HL-60 (cell line): ENCODE measurements around the gene UTP14C.

ENCODE experiments used
- DNase-seq, 2 experiments: peaks; one replicate each; pipeline ENCODE4 v3.0.0-alpha.2; 2010 to 2020; ENCODE audit warnings: low read depth in 1 of 2, low spot score in 1 of 2
- H3K27ac ChIP-seq: fragments of 250-450 bp; sonication (Bioruptor Pico); replicated peaks from 2 replicates; pipeline ENCODE4 v1.5.1; 2020; ENCODE audit warnings: mild to moderate bottlenecking, moderate library complexity
- H3K27me3 ChIP-seq: fragments of 250-450 bp; sonication (Bioruptor Pico); 2 replicates; pipeline ENCODE4 v1.5.1; 2021; ENCODE audit warnings: mild to moderate bottlenecking, moderate library complexity; ENCODE audit not compliant: insufficient read depth, poor library complexity, severe bottlenecking
- H3K4me3 ChIP-seq: replicated peaks from 2 replicates; pipeline ENCODE4 v1.5.1; 2011; ENCODE audit warnings: mild to moderate bottlenecking, control low read depth, low read length; ENCODE audit not compliant: insufficient read depth
- GABPA ChIP-seq: IDR thresholded peaks from 2 replicates; pipeline ENCODE4 v1.6.1; 2012; ENCODE audit warnings: low read depth
- POLR2AphosphoS5 ChIP-seq: IDR thresholded peaks from 2 replicates; pipeline ENCODE4 v1.6.1; 2012; ENCODE audit warnings: low read depth
- SPI1 ChIP-seq: IDR thresholded peaks from 2 replicates; pipeline ENCODE4 v1.6.1; 2012; ENCODE audit warnings: low read depth, mild to moderate bottlenecking, borderline replicate concordance
- TF ChIP-seq, protein P1 (sequence below): IDR thresholded peaks from 2 replicates; pipeline ENCODE4 v1.6.1; 2012; ENCODE audit warnings: low read depth; ENCODE audit not compliant: insufficient replicate concordance
- TF ChIP-seq, protein P2 (sequence below): IDR thresholded peaks from one replicate; pipeline ENCODE4 v1.5.1; 2011; ENCODE audit warnings: low read length, control low read depth, inconsistent platforms; ENCODE audit not compliant: insufficient read depth

Gene UTP14C

DNA sequence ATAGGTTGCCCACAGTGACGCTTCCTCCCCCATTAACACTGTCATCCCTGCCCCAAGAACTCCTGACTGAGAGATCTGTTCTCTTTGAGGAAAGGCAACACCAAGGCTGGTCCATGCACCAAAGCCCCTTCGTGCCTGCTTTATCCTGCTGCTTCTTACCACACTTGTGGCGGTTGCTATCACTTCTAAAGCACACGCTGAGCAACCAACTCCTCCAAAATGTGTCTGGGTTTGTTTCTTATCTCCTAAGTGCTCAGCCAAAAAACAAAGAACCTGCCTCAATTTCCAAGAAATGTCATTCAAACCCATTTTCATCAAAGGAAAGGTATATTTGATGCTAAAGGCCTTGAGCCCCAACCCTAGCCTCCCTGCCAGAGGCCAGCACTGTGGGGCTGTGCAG lies 27.9 kb upstream of the UTP14C start:
- DNase-seq, result no peak
- H3K4me3 ChIP-seq, result no peak overlapping the region
- no peak overlapping the region for H3K27ac ChIP-seq
- TF ChIP-seq SPI1, result no peak
- peaks cover 5% of the 10 kb centered on the region for H3K27me3 ChIP-seq

DNA sequence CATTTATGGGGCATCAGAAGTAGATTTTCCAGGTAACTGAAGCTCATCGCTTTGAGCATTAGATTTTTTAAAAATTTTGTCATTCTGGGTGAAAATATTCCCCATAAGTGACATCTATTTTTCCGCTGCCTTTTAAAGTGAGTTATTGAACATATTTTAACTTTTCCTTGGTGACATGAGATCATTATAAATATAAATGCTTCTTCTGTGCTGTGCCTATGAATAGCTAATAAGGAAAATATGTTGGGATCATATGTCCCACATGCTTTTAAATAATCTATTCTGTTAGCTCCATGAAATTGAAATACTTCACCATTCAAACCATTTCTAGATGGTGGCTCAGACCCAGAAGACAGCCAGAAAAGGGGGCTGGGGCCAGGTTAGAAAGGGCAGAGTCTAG lies 27.3 kb upstream of the UTP14C start:
- H3K27me3 ChIP-seq, result peaks cover 5% of the 10 kb centered on the region
- H3K4me3 ChIP-seq, result no peak overlapping the region
- TF ChIP-seq GABPA, result no peak
- TF ChIP-seq POLR2AphosphoS5, result no peak
- TF ChIP-seq, protein P1, sequence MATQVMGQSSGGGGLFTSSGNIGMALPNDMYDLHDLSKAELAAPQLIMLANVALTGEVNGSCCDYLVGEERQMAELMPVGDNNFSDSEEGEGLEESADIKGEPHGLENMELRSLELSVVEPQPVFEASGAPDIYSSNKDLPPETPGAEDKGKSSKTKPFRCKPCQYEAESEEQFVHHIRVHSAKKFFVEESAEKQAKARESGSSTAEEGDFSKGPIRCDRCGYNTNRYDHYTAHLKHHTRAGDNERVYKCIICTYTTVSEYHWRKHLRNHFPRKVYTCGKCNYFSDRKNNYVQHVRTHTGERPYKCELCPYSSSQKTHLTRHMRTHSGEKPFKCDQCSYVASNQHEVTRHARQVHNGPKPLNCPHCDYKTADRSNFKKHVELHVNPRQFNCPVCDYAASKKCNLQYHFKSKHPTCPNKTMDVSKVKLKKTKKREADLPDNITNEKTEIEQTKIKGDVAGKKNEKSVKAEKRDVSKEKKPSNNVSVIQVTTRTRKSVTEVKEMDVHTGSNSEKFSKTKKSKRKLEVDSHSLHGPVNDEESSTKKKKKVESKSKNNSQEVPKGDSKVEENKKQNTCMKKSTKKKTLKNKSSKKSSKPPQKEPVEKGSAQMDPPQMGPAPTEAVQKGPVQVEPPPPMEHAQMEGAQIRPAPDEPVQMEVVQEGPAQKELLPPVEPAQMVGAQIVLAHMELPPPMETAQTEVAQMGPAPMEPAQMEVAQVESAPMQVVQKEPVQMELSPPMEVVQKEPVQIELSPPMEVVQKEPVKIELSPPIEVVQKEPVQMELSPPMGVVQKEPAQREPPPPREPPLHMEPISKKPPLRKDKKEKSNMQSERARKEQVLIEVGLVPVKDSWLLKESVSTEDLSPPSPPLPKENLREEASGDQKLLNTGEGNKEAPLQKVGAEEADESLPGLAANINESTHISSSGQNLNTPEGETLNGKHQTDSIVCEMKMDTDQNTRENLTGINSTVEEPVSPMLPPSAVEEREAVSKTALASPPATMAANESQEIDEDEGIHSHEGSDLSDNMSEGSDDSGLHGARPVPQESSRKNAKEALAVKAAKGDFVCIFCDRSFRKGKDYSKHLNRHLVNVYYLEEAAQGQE, result no peak
- no peak for TF ChIP-seq SPI1
- TF ChIP-seq, protein P2, sequence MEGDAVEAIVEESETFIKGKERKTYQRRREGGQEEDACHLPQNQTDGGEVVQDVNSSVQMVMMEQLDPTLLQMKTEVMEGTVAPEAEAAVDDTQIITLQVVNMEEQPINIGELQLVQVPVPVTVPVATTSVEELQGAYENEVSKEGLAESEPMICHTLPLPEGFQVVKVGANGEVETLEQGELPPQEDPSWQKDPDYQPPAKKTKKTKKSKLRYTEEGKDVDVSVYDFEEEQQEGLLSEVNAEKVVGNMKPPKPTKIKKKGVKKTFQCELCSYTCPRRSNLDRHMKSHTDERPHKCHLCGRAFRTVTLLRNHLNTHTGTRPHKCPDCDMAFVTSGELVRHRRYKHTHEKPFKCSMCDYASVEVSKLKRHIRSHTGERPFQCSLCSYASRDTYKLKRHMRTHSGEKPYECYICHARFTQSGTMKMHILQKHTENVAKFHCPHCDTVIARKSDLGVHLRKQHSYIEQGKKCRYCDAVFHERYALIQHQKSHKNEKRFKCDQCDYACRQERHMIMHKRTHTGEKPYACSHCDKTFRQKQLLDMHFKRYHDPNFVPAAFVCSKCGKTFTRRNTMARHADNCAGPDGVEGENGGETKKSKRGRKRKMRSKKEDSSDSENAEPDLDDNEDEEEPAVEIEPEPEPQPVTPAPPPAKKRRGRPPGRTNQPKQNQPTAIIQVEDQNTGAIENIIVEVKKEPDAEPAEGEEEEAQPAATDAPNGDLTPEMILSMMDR, result no peak
- no peak for DNase-seq
- no peak overlapping the region for H3K27ac ChIP-seq

GRCh38 chr13:51997641-51998330 lies 26.7 kb upstream of the UTP14C start:
- H3K4me3 ChIP-seq, result no peak overlapping the region
- no peak overlapping the region for H3K27ac ChIP-seq
- TF ChIP-seq, protein P2, result no peak
- TF ChIP-seq GABPA (no peak), SPI1 (no peak), POLR2AphosphoS5 (no peak)
- TF ChIP-seq, protein P1, result no peak
- peaks cover 5% of the 10 kb centered on the region for H3K27me3 ChIP-seq
- DNase-seq, result no peak

- DNase-seq, result no peak
- H3K4me3 ChIP-seq, result no peak overlapping the region
- TF ChIP-seq GABPA (no peak), POLR2AphosphoS5 (no peak), SPI1 (no peak)
- TF ChIP-seq, protein P1, result no peak
- TF ChIP-seq, protein P2, result no peak
Measured at GRCh38 chr13:51998723-51999509, 25.6 kb upstream of the UTP14C start.

More at GRCh38 chr13:51998723-51999509, 25.6 kb upstream of the UTP14C start:
- no peak overlapping the region for H3K27ac ChIP-seq
- peaks cover 5% of the 10 kb centered on the region for H3K27me3 ChIP-seq
